Endothelial cell of umbilical vein (primary cell): ENCODE measurements around the gene RPH3AL. TPM values are rescaled to one million over a fixed set of nuclear protein-coding genes. Genes with fewer than 3 reads are reported as not detected.

Experiments
- BruUV-seq: library from RNA; stranded (reverse); fragments of 400-500 nt; replicated peaks from 2 replicates; lab custom pipeline; 2021; lab: Mats Ljungman, UMichigan
- CTCF ChIA-PET: fragments of 300-600, 350-600 bp; sonication (Branson Sonifier 250); formaldehyde crosslinking; loops from one replicate; lab custom pipeline; 2021; ENCODE audit warnings: antibody characterized with exemption, inconsistent platforms; lab: Charles Lee
- POLR2A ChIA-PET: fragments of 300-600, 350-600 bp; sonication (Branson Sonifier 250); formaldehyde crosslinking; loops from one replicate; lab custom pipeline; 2021; ENCODE audit warnings: antibody characterized with exemption, inconsistent platforms; lab: Charles Lee
- DNase-seq: peaks from one replicate; pipeline ENCODE4 v3.0.0-alpha.2; 2011; ENCODE audit warnings: low read depth, low spot score
- FAIRE-seq: peaks from 2 replicates; lab custom pipeline; 2011; peaks lifted over from hg19 to GRCh38; lab: Jason Lieb, UNC
- H2AFZ ChIP-seq: 2 replicates; pipeline ENCODE4 v1.6.0; 2012; ENCODE audit warnings: low read depth, low read length, control low read depth, inconsistent platforms
- H3K27ac ChIP-seq: 2 replicates; pipeline ENCODE4 v1.5.1; 2011; ENCODE audit warnings: low read depth, mild to moderate bottlenecking, control low read depth, low read length, moderate library complexity; ENCODE audit not compliant: insufficient read depth
- H3K27me3 ChIP-seq, 2 experiments: 2 replicates each; pipeline versions ENCODE4 v1.6.0 to v1.6.1; 2011; ENCODE audit warnings: low read length in 2 of 2, mixed read lengths in 1 of 2; ENCODE audit not compliant: control insufficient read depth in 2 of 2, insufficient read depth in 2 of 2
- H3K36me3 ChIP-seq, 2 experiments: 2 replicates in 1 of 2; 3 replicates in 1 of 2; pipeline ENCODE4 v1.5.1; 2011; ENCODE audit warnings: low read length in 2 of 2, mild to moderate bottlenecking in 1 of 2, moderate library complexity in 1 of 2; ENCODE audit not compliant: control insufficient read depth in 2 of 2, insufficient read depth in 2 of 2; ENCODE audit errors: extremely low read depth in 1 of 2
- H3K4me1 ChIP-seq: 3 replicates; pipeline ENCODE4 v1.5.1; 2011; ENCODE audit warnings: mild to moderate bottlenecking, low read length; ENCODE audit not compliant: control insufficient read depth, insufficient read depth; ENCODE audit errors: extremely low read depth
- H3K4me2 ChIP-seq: 2 replicates; pipeline ENCODE4 v1.6.1; 2011; ENCODE audit warnings: low read length, control low read depth, mixed read lengths; ENCODE audit not compliant: insufficient read depth
- H3K4me3 ChIP-seq, 3 experiments: fragments of 200-600 bp in 1 of 3; sonication (generic), shearing (Covaris generic) in 1 of 3; replicated peaks in 1 of 3; 2 replicates each; pipeline ENCODE4 v1.5.1; 2011 to 2016; ENCODE audit warnings: control low read depth in 3 of 3, low read length in 3 of 3, mild to moderate bottlenecking in 2 of 3, inconsistent platforms in 1 of 3, low read depth in 1 of 3, moderate library complexity in 1 of 3; ENCODE audit not compliant: insufficient read depth in 1 of 3
- H3K79me2 ChIP-seq: 2 replicates; pipeline ENCODE4 v1.6.0; 2012; ENCODE audit warnings: low read length, inconsistent platforms; ENCODE audit not compliant: control insufficient read depth, insufficient read depth
- H3K9ac ChIP-seq: replicated peaks from 2 replicates; pipeline ENCODE3; 2011; ENCODE audit warnings: low read length, control low read depth; ENCODE audit not compliant: insufficient read depth; ENCODE audit errors: extremely low read depth
- H3K9me1 ChIP-seq: replicated peaks from 3 replicates; pipeline ENCODE4 v1.6.0; 2011; ENCODE audit warnings: mild to moderate bottlenecking, low read length; ENCODE audit not compliant: control insufficient read depth, insufficient read depth; ENCODE audit errors: extremely low read depth
- H3K9me3 ChIP-seq: replicated peaks from 2 replicates; pipeline ENCODE4 v1.5.1; 2012; ENCODE audit warnings: low read length, inconsistent platforms; ENCODE audit not compliant: control insufficient read depth, insufficient read depth
- H4K20me1 ChIP-seq: replicated peaks from 2 replicates; pipeline ENCODE3; 2011; ENCODE audit warnings: mild to moderate bottlenecking, low read length; ENCODE audit not compliant: control insufficient read depth, insufficient read depth; ENCODE audit errors: extremely low read depth
- CTCF ChIP-seq, 2 donors: IDR thresholded peaks; 1 replicate in 1 of 2; 2 replicates in 1 of 2; pipeline ENCODE4 v1.5.1; 2011; ENCODE audit warnings: low read length in 2 of 2, mild to moderate bottlenecking in 2 of 2, moderate library complexity in 2 of 2, control low read depth in 1 of 2, inconsistent platforms in 1 of 2, low read depth in 1 of 2; ENCODE audit not compliant: insufficient read depth in 1 of 2; ENCODE audit errors: extremely low read depth in 1 of 2
- EZH2 ChIP-seq: IDR thresholded peaks from 2 replicates; pipeline ENCODE4 v1.6.1; 2012; ENCODE audit warnings: borderline replicate concordance, low read depth, mild to moderate bottlenecking, moderate library complexity, low read length, inconsistent platforms; ENCODE audit not compliant: severe bottlenecking
- FOS ChIP-seq: IDR thresholded peaks from 2 replicates; pipeline ENCODE4 v1.6.1; 2011; ENCODE audit warnings: mild to moderate bottlenecking, low read length, moderate library complexity, borderline replicate concordance; ENCODE audit not compliant: insufficient read depth
- GATA2 ChIP-seq: IDR thresholded peaks from 2 replicates; pipeline ENCODE4 v1.7.0; 2011; ENCODE audit warnings: low read depth, mild to moderate bottlenecking, moderate library complexity, mixed read lengths, low read length; ENCODE audit not compliant: insufficient read length, insufficient read depth
- JUN ChIP-seq: IDR thresholded peaks from 2 replicates; pipeline ENCODE4 v1.6.1; 2011; ENCODE audit warnings: borderline replicate concordance, low read depth; ENCODE audit not compliant: insufficient read length, insufficient read depth
- MAX ChIP-seq: IDR thresholded peaks from 2 replicates; pipeline ENCODE4 v1.6.1; 2011; ENCODE audit not compliant: insufficient read depth, insufficient read length
- MYC ChIP-seq: IDR thresholded peaks from one replicate; pipeline ENCODE4 v1.6.1; 2011; ENCODE audit warnings: mild to moderate bottlenecking, low read depth, low read length
- POLR2A ChIP-seq: IDR thresholded peaks from 2 replicates; pipeline ENCODE4 v1.6.1; 2012; ENCODE audit warnings: low read depth, mild to moderate bottlenecking, control low read depth, low read length
- POLR2AphosphoS5 ChIP-seq: IDR thresholded peaks from 2 replicates; pipeline ENCODE4 v1.6.1; 2012; ENCODE audit warnings: low read depth, mild to moderate bottlenecking, control low read depth, low read length, moderate library complexity; ENCODE audit not compliant: insufficient read depth
- dilution Hi-C: fragments of 300-500 bp; cut with MboI; formaldehyde crosslinking; loops from one replicate; pipeline ENCODE4 v1.15.0; 2019; ENCODE audit warnings: low sequenced_read_pairs; ENCODE audit not compliant: extremely low pct_ligation_motif_present
- intact Hi-C: fragments of 100-400 bp; cut with micrococcal nuclease; formaldehyde crosslinking; loops from one replicate; pipeline ENCODE4 v1.10.0; 2022
- polyA plus RNA-seq, 4 experiments: library from polyadenylated mRNA; depleted of rRNA in 3 of 4; stranded (reverse) in 3 of 4; unstranded in 1 of 4; fragments of >200 nt; gene quantifications; 2 replicates each; pipeline versions ENCODE4 v1.2.1 to v1.2.3, GENCODE V29; 2011 to 2012; ENCODE audit warnings: missing spikeins in 1 of 4
- total RNA-seq: library from RNA; stranded (reverse); gene quantifications from 2 replicates; pipeline ENCODE4 v1.2.3, GENCODE V29; 2021

Gene RPH3AL
- total and polyA plus RNA-seq, 2 donors (not counting 3 experiments of a cell fraction or from before 2014, with no cell fraction given): 4.1 to 7.0 TPM

GRCh38 chr17:177762-178161 is 174.8 kb downstream of the RPH3AL start:
- dilution Hi-C loops: no loop called here
- no peaks in the 10 kb centered on the region for H3K36me3 ChIP-seq
- peaks cover 25 to 30% of the 10 kb centered on the region in 2 experiments for H3K27me3 ChIP-seq
- H3K4me1 ChIP-seq: no peaks in the 10 kb centered on the region
- FAIRE-seq: no peak
- ChIA-PET CTCF (interaction anchor here (1.6 kb wide), 1 partner anchor 130 kb away, joined by 5 read pairs; no protein-coding TSS in a partner anchor), POLR2A (no interaction called here)
- no peak overlapping the region for H2AFZ ChIP-seq
- H3K9me1 ChIP-seq: no peaks in the 10 kb centered on the region
- no peaks in the 10 kb centered on the region for H3K9me3 ChIP-seq
- no peak overlapping the region for H3K9ac ChIP-seq
- TF ChIP-seq POLR2A: no peak
- TF ChIP-seq JUN: no peak
- no peak for TF ChIP-seq MAX
- TF ChIP-seq EZH2: no peak
- no peaks in the 10 kb centered on the region for H4K20me1 ChIP-seq
- no peak for DNase-seq
- intact Hi-C loops: no loop called here
- no peak overlapping the region for H3K27ac ChIP-seq
- no TSS peak for BruUV-seq
- H3K4me3 ChIP-seq: no peak overlapping the region
- no peaks in the 10 kb centered on the region for H3K79me2 ChIP-seq
- H3K4me2 ChIP-seq: no peak overlapping the region

- Histone ChIP-seq H3K9me1 (no peaks in the 10 kb centered on the region), H3K36me3 (no peaks in the 10 kb centered on the region), H4K20me1 (no peaks in the 10 kb centered on the region), H3K4me2 (no peak overlapping the region), H3K79me2 (no peaks in the 10 kb centered on the region), H2AFZ (no peak overlapping the region), H3K4me3 (no peak overlapping the region), H3K9ac (no peak overlapping the region), H3K4me1 (no peaks in the 10 kb centered on the region), H3K27ac (no peak overlapping the region), H3K27me3 (peaks cover 20 to 24% of the 10 kb centered on the region in 2 experiments), H3K9me3 (no peaks in the 10 kb centered on the region)
- TF ChIP-seq MYC: no peak
- TF ChIP-seq JUN: no peak
- TF ChIP-seq GATA2: no peak
- TF ChIP-seq FOS: no peak
- TF ChIP-seq POLR2A: no peak
- TF ChIP-seq CTCF (IDR thresholded peaks at IDR 0.05; ENCODE audit: extremely low read depth in 1 of 2, insufficient read depth in 1 of 2, low read depth in 1 of 2, low read length in 2 of 2): no peak
- TF ChIP-seq MAX: no peak
- TF ChIP-seq EZH2: no peak
- no peak for TF ChIP-seq POLR2AphosphoS5
- CTCF ChIA-PET: interaction anchor here (0.6 to 1.6 kb wide), 2 partner anchors 61 to 131 kb away, joined by 3 to 5 read pairs; no protein-coding TSS in a partner anchor
- no TSS peak for BruUV-seq
- intact Hi-C loops: no loop called here
- FAIRE-seq: no peak
- POLR2A ChIA-PET: no interaction called here
- DNase-seq: no peak
- dilution Hi-C loops: no loop called here
Measured at GRCh38 chr17:177155-177554, 175.5 kb downstream of the RPH3AL start.
